Measurements from ENCODE around the gene TRAPPC2.
"Not testable (repeated sequence)": the region's sequence is repeated elsewhere in the genome, so short reads cannot be mapped to it uniquely, and the experiment has no call there.

Gene TRAPPC2

GRCh38 chrX:13684361-13684760, 50.1 kb downstream of the TRAPPC2 start:
- H3K4me1 Mint-ChIP-seq = peaks cover 49% of the 10 kb centered on the region
- H3K36me3 Mint-ChIP-seq (ENCODE audit: low read depth) = peaks cover 3% of the 10 kb centered on the region
- no peaks in the 10 kb centered on the region for H3K27me3 Mint-ChIP-seq
- peak overlapping the region; percentile 65 for H3K27ac Mint-ChIP-seq
- DNase-seq (no peak), ATAC-seq (no peak)
- no peaks in the 10 kb centered on the region for H3K9me3 Mint-ChIP-seq
- no peak overlapping the region for H3K4me3 Mint-ChIP-seq

- Mint-ChIP-seq H3K4me1 (peaks cover 27% of the 10 kb centered on the region), H3K4me3 (no peak overlapping the region), H3K36me3 (ENCODE audit: low read depth) (peaks cover 3% of the 10 kb centered on the region), H3K27ac (no peak overlapping the region), H3K9me3 (no peaks in the 10 kb centered on the region), H3K27me3 (no peaks in the 10 kb centered on the region)
- ATAC-seq (no peak), DNase-seq (no peak)
Observed at GRCh38 chrX:13681595-13681994, 52.8 kb downstream of the TRAPPC2 start.

- H3K4me1 Mint-ChIP-seq = peaks cover 11% of the 10 kb centered on the region
- not testable (repeated sequence) for H3K4me3 Mint-ChIP-seq; DNase-seq; H3K27ac Mint-ChIP-seq; H3K9me3 Mint-ChIP-seq; H3K27me3 Mint-ChIP-seq; ATAC-seq; H3K36me3 Mint-ChIP-seq (ENCODE audit: low read depth)
Observed at GRCh38 chrX:13679700-13680099, 54.7 kb downstream of the TRAPPC2 start.

GRCh38 chrX:13676885-13677284, 57.5 kb downstream of the TRAPPC2 start:
- Mint-ChIP-seq H3K27me3 (no peaks in the 10 kb centered on the region), H3K27ac (no peak overlapping the region), H3K36me3 (ENCODE audit: low read depth) (no peaks in the 10 kb centered on the region), H3K4me1 (no peaks in the 10 kb centered on the region), H3K9me3 (no peaks in the 10 kb centered on the region), H3K4me3 (no peak overlapping the region)
- ATAC-seq = no peak
- DNase-seq = no peak

GRCh38 chrX:13673016-13673415, 61.4 kb downstream of the TRAPPC2 start:
- no peak for DNase-seq
- Mint-ChIP-seq H3K9me3 (no peaks in the 10 kb centered on the region), H3K27me3 (no peaks in the 10 kb centered on the region), H3K27ac (no peak overlapping the region), H3K36me3 (ENCODE audit: low read depth) (no peaks in the 10 kb centered on the region), H3K4me3 (no peak overlapping the region), H3K4me1 (peaks cover 29% of the 10 kb centered on the region)
- ATAC-seq = no peak

GRCh38 chrX:13670197-13670596, 64.2 kb downstream of the TRAPPC2 start:
- Mint-ChIP-seq H3K9me3 (no peaks in the 10 kb centered on the region), H3K36me3 (ENCODE audit: low read depth) (no peaks in the 10 kb centered on the region), H3K27ac (peak overlapping the region; percentile 96), H3K27me3 (no peaks in the 10 kb centered on the region), H3K4me3 (peak overlapping the region; percentile 66), H3K4me1 (peaks cover 32% of the 10 kb centered on the region)
- ATAC-seq (no peak), DNase-seq (no peak)

DNA sequence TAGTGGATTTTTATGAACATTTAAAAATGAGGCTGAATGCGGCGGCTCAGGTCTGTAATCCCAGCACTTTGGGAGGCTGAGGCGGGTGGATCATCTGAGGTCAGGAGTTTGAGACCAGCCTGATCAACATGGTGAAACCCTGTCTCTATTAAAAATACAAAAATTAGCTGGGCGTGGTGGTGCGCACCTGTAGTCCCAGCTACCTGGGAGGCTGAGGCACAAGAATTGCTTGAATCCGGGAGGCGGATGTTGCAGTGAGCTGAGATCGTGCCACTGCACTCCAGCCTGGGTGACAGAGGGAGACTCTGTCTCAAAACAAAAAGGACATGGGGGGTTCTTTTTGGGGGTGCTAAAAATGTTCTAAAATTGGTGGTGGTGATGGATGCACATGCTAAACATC, 64.7 kb downstream of the TRAPPC2 start:
- Mint-ChIP-seq H3K4me3 (peak overlapping the region; percentile 66), H3K4me1 (peaks cover 32% of the 10 kb centered on the region), H3K27ac (peak overlapping the region; percentile 96)
- ATAC-seq = peak; percentile 38
- not testable (repeated sequence) for H3K27me3 Mint-ChIP-seq; H3K9me3 Mint-ChIP-seq; H3K36me3 Mint-ChIP-seq (ENCODE audit: low read depth); DNase-seq

DNA sequence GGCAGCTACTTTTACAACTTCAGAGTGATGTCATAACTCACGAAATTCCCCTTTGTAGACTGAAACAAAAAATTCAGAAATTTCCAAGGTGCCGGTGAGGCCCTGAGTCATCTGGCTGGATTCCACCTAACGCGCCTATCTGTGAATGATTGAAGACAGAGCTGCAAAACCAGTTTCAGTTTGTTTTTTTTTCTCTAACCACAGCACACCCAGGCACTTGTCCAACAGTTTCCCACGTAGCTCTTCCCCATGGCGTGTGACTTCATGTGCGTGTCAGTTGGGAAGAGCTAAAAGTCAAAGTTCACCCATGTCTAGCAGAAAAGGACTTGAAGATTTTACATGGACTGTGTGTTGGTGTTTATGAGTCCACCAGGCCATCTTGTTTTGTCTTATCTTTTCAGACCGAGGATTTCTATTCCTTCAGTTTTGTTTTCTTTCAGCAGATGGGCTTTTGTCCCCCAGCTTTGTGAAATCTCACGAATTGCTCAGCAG, 65.1 kb downstream of the TRAPPC2 start:
- Mint-ChIP-seq H3K4me3 (peak overlapping the region; percentile 66), H3K27me3 (no peaks in the 10 kb centered on the region), H3K9me3 (no peaks in the 10 kb centered on the region), H3K27ac (peak overlapping the region; percentile 96), H3K4me1 (peaks cover 32% of the 10 kb centered on the region), H3K36me3 (ENCODE audit: low read depth) (no peaks in the 10 kb centered on the region)
- DNase-seq (peak; percentile 32), ATAC-seq (peak; percentile 93)

DNA sequence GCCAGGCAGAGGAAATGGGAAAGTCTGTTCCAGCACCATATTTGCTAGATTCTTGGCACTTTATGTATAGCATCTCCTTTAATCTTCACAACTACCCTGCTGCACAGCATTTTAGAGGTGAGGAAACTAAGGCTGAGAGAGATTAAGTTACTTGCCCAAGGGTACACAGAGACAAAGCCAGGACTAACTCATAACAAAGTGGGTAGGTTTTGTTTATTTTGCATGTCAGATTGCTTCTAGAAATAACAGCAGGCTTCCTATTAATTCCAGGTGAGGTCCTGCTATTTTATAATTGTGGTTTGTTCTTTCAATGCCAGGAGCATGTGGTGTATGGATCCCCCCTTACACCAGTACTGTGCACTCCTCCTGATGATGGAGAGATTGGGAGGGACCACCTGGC, 66.5 kb downstream of the TRAPPC2 start:
- H3K9me3 Mint-ChIP-seq = no peaks in the 10 kb centered on the region
- DNase-seq (no peak), ATAC-seq (no peak)
- no peak overlapping the region for H3K27ac Mint-ChIP-seq
- no peaks in the 10 kb centered on the region for H3K27me3 Mint-ChIP-seq
- H3K4me3 Mint-ChIP-seq = no peak overlapping the region
- H3K4me1 Mint-ChIP-seq = peaks cover 32% of the 10 kb centered on the region
- H3K36me3 Mint-ChIP-seq (ENCODE audit: low read depth) = no peaks in the 10 kb centered on the region

DNA sequence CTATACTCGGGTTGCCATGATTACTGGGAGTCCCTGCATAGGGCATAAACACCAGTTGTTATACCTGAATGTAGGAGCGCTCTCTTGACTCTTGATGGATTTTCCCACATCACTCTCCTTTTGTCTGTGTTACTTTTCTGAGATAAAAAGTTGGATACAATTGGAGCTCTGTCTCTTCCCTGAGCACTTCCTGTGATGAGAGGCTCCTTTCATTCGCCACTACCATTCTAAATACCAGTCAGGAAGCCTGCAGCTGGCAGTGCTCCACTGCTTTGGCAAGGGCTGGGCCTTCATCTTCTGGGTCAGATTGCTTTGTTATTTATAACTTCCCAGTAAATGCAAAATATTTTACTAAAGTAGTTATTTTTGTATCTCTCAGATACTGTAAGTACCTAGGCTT, 67.6 kb downstream of the TRAPPC2 start:
- Mint-ChIP-seq H3K36me3 (ENCODE audit: low read depth) (no peaks in the 10 kb centered on the region), H3K27me3 (no peaks in the 10 kb centered on the region), H3K9me3 (no peaks in the 10 kb centered on the region), H3K27ac (no peak overlapping the region), H3K4me1 (peaks cover 36% of the 10 kb centered on the region), H3K4me3 (no peak overlapping the region)
- DNase-seq (no peak), ATAC-seq (no peak)

DNA sequence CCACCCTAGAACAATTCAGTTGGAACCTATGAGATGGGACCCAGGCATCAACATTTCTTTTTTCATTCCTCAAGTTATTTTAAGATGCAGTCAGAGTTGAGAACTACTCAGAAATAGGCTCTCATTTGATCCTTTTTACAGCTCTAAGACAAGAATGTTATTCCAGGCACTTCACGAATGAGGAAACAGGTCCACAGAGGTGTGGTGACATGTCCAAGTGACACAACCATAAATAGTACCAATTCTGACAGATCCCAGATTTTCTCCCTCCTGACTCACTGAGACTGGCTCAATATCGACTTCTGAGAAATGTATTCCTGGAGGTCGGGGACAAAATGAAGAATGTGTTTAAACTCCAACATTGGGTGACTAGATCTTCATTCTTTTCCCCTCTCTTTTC, 70.4 kb downstream of the TRAPPC2 start:
- DNase-seq = no peak
- Mint-ChIP-seq H3K27ac (no peak overlapping the region), H3K9me3 (no peaks in the 10 kb centered on the region), H3K4me3 (no peak overlapping the region), H3K4me1 (peaks cover 15% of the 10 kb centered on the region), H3K36me3 (ENCODE audit: low read depth) (no peaks in the 10 kb centered on the region), H3K27me3 (no peaks in the 10 kb centered on the region)
- ATAC-seq = no peak

GRCh38 chrX:13662355-13662791, 72.0 kb downstream of the TRAPPC2 start:
- no peak for DNase-seq
- H3K36me3 Mint-ChIP-seq (ENCODE audit: low read depth) = no peaks in the 10 kb centered on the region
- H3K27ac Mint-ChIP-seq = no peak overlapping the region

More at GRCh38 chrX:13662355-13662791, 72.0 kb downstream of the TRAPPC2 start:
- no peak for ATAC-seq
- H3K27me3 Mint-ChIP-seq = no peaks in the 10 kb centered on the region
- peaks cover 12% of the 10 kb centered on the region for H3K4me1 Mint-ChIP-seq
- H3K9me3 Mint-ChIP-seq = no peaks in the 10 kb centered on the region
- H3K4me3 Mint-ChIP-seq = no peak overlapping the region
